Mucosa of rectum (tissue), 2 donors: ENCODE measurements around the gene RBPJL.
A peak's percentile ranks its signal among the peaks of the same experiment; 100 is the strongest.

Experiments used
- H3K27ac ChIP-seq, 2 donors: one replicate each; pipeline ENCODE4 v1.7.0; 2013; ENCODE audit warnings: inconsistent platforms in 2 of 2, low read depth in 2 of 2, low read length in 2 of 2
- H3K27me3 ChIP-seq, 2 donors: one replicate each; pipeline ENCODE4 v1.7.0; 2013; ENCODE audit warnings: low read length in 2 of 2; ENCODE audit not compliant: control insufficient read depth in 2 of 2, insufficient read depth in 2 of 2
- H3K36me3 ChIP-seq, 2 donors: one replicate each; pipeline ENCODE4 v1.7.0; 2013; ENCODE audit warnings: low read length in 2 of 2; ENCODE audit not compliant: control insufficient read depth in 2 of 2, insufficient read depth in 2 of 2
- H3K4me1 ChIP-seq, 2 donors: one replicate each; pipeline ENCODE4 v1.7.0; 2013; ENCODE audit warnings: low read length in 2 of 2, mild to moderate bottlenecking in 1 of 2; ENCODE audit not compliant: control insufficient read depth in 2 of 2, insufficient read depth in 2 of 2
- H3K4me3 ChIP-seq, 2 donors: one replicate each; pipeline ENCODE4 v1.7.0; 2013; ENCODE audit warnings: low read length in 2 of 2
- H3K9ac ChIP-seq, 2 donors: one replicate each; pipeline ENCODE4 v1.7.0; 2013; ENCODE audit warnings: low read length in 2 of 2, low read depth in 1 of 2, mild to moderate bottlenecking in 1 of 2
- H3K9me3 ChIP-seq, 2 donors: one replicate each; pipeline ENCODE4 v1.7.0; 2013; ENCODE audit warnings: low read length in 2 of 2; ENCODE audit not compliant: control insufficient read depth in 2 of 2
- donor health status: healthy.
- donor health status: Normal muscosa, but diverticular disease.

Gene RBPJL

GRCh38 chr20:45359069-45359405 lies 52.4 kb downstream of the RBPJL start:
- Histone ChIP-seq H3K9me3 (no peaks in the 10 kb centered on the region), H3K36me3 (no peaks in the 10 kb centered on the region), H3K9ac (peak overlapping the region in 1 of 2 donors; percentile 17), H3K27me3 (no peaks in the 10 kb centered on the region), H3K27ac (peak overlapping the region in 1 of 2 donors; percentile 68), H3K4me1 (peaks cover 23 to 28% of the 10 kb centered on the region in 2 donors), H3K4me3 (no peak overlapping the region)

GRCh38 chr20:45359406-45360148 lies 52.9 kb downstream of the RBPJL start:
- Histone ChIP-seq H3K4me3 (no peak overlapping the region), H3K9me3 (no peaks in the 10 kb centered on the region), H3K36me3 (no peaks in the 10 kb centered on the region), H3K27me3 (no peaks in the 10 kb centered on the region), H3K4me1 (peaks cover 26 to 31% of the 10 kb centered on the region in 2 donors), H3K27ac (peak overlapping the region; percentile 31 to 68), H3K9ac (no peak overlapping the region)

GRCh38 chr20:45361793-45362192 lies 55.2 kb downstream of the RBPJL start:
- Histone ChIP-seq H3K27me3 (no peaks in the 10 kb centered on the region), H3K9ac (no peak overlapping the region), H3K9me3 (no peaks in the 10 kb centered on the region), H3K36me3 (peaks cover 10 to 16% of the 10 kb centered on the region in 2 donors), H3K27ac (no peak overlapping the region), H3K4me1 (peaks cover 26 to 41% of the 10 kb centered on the region in 2 donors), H3K4me3 (no peak overlapping the region)

- Histone ChIP-seq H3K4me3 (peak within 1 kb of the TSS; percentile 92 to 94), H3K36me3 (peaks cover 18 to 28% of the 10 kb centered on the region in 2 donors), H3K9me3 (no peaks in the 10 kb centered on the region), H3K9ac (peak within 1 kb of the TSS; percentile 88 to 94), H3K27me3 (no peaks in the 10 kb centered on the region), H3K4me1 (peaks cover 33% of the 10 kb centered on the region in 2 donors), H3K27ac (peak within 1 kb of the TSS; percentile 98)
Observed at GRCh38 chr20:45362804-45363610, 56.4 kb downstream of the RBPJL start, which contains the start of gene SYS1. Gene SYS1 (plus strand): TSS chr20:45363156. CDS start chr20:45363532, 376 bp downstream.

GRCh38 chr20:45363611-45364492 lies 57.2 kb downstream of the RBPJL start:
- Histone ChIP-seq H3K27me3 (no peaks in the 10 kb centered on the region), H3K27ac (peak overlapping the region; percentile 98)

GRCh38 chr20:45365444-45365970 lies 58.9 kb downstream of the RBPJL start:
- peaks cover 23 to 29% of the 10 kb centered on the region in 2 donors for H3K4me1 ChIP-seq

More at GRCh38 chr20:45363611-45364492, 57.2 kb downstream of the RBPJL start:
- peaks cover 30 to 32% of the 10 kb centered on the region in 2 donors for H3K4me1 ChIP-seq
- peaks cover 25 to 30% of the 10 kb centered on the region in 2 donors for H3K36me3 ChIP-seq
- peak overlapping the region; percentile 92 to 94 for H3K4me3 ChIP-seq
- H3K9me3 ChIP-seq: no peaks in the 10 kb centered on the region
- peak overlapping the region; percentile 88 to 94 for H3K9ac ChIP-seq

GRCh38 chr20:45366192-45366591 lies 59.6 kb downstream of the RBPJL start:
- Histone ChIP-seq H3K27me3 (no peaks in the 10 kb centered on the region), H3K27ac (no peak overlapping the region), H3K9me3 (no peaks in the 10 kb centered on the region), H3K9ac (no peak overlapping the region), H3K36me3 (peaks cover 25 to 30% of the 10 kb centered on the region in 2 donors), H3K4me3 (no peak overlapping the region), H3K4me1 (peaks cover 23 to 26% of the 10 kb centered on the region in 2 donors)

More at GRCh38 chr20:45365444-45365970, 58.9 kb downstream of the RBPJL start:
- no peaks in the 10 kb centered on the region for H3K27me3 ChIP-seq
- peak overlapping the region in 1 of 2 donors; percentile 65 for H3K27ac ChIP-seq
- no peak overlapping the region for H3K4me3 ChIP-seq
- H3K36me3 ChIP-seq: peaks cover 25 to 30% of the 10 kb centered on the region in 2 donors
- H3K9me3 ChIP-seq: no peaks in the 10 kb centered on the region
- H3K9ac ChIP-seq: peak overlapping the region in 1 of 2 donors; percentile 15

GRCh38 chr20:45366631-45367030 lies 60.0 kb downstream of the RBPJL start:
- no peak overlapping the region for H3K27ac ChIP-seq
- H3K4me1 ChIP-seq: peaks cover 23 to 26% of the 10 kb centered on the region in 2 donors
- peaks cover 25 to 30% of the 10 kb centered on the region in 2 donors for H3K36me3 ChIP-seq

GRCh38 chr20:45367126-45367525 lies 60.5 kb downstream of the RBPJL start:
- Histone ChIP-seq H3K27ac (no peak overlapping the region), H3K9ac (no peak overlapping the region), H3K27me3 (no peaks in the 10 kb centered on the region), H3K9me3 (no peaks in the 10 kb centered on the region), H3K4me3 (no peak overlapping the region), H3K4me1 (peaks cover 23 to 28% of the 10 kb centered on the region in 2 donors), H3K36me3 (peaks cover 25 to 30% of the 10 kb centered on the region in 2 donors)

More at GRCh38 chr20:45366631-45367030, 60.0 kb downstream of the RBPJL start:
- Histone ChIP-seq H3K4me3 (no peak overlapping the region), H3K9me3 (no peaks in the 10 kb centered on the region), H3K9ac (no peak overlapping the region), H3K27me3 (no peaks in the 10 kb centered on the region)
